Tibial nerve (tissue), 4 donors: ENCODE results near the gene LYPD5.
"Not testable (repeated sequence)": the region's sequence is repeated elsewhere in the genome, so short reads cannot be mapped to it uniquely, and the experiment has no call there.

ENCODE experiments used
- CTCF ChIP-seq, 5 experiments: fragments of 200-600 bp in 3 of 5; fragments of 450-650 bp in 2 of 5; sonication (generic) in 3 of 5; IDR thresholded peaks; one replicate each; pipeline ENCODE4 v1.5.1; 2016 to 2019; ENCODE audit warnings: antibody characterized with exemption in 5 of 5, mild to moderate bottlenecking in 3 of 5, moderate library complexity in 2 of 5
- EP300 ChIP-seq, 2 donors: sonication (generic); formaldehyde crosslinking; IDR thresholded peaks; one replicate each; pipeline ENCODE4 v1.6.1; 2017; ENCODE audit warnings: antibody characterized with exemption in 2 of 2, mild to moderate bottlenecking in 1 of 2
- POLR2A ChIP-seq, 2 donors: fragments of 450-650 bp; IDR thresholded peaks; one replicate each; pipeline ENCODE4 v1.6.1; 2017; ENCODE audit warnings: antibody characterized with exemption in 2 of 2, mild to moderate bottlenecking in 2 of 2, moderate library complexity in 2 of 2

GRCh38 chr19:43806401-43806800 is 4.2 kb upstream of the LYPD5 start:
- not testable (repeated sequence) for TF ChIP-seq CTCF, POLR2A, EP300 (IDR thresholded peaks at IDR 0.05)
